Esophagus squamous epithelium (tissue), 4 donors: ENCODE measurements around the gene TRIM65.

Experiments used
- CTCF ChIP-seq, 6 experiments: fragments of 450-650 bp in 4 of 6; fragments of 200-600 bp in 2 of 6; sonication (generic) in 2 of 6; IDR thresholded peaks; one replicate each; pipeline ENCODE4 v1.5.1; 2016 to 2019; ENCODE audit warnings: antibody characterized with exemption in 6 of 6, mild to moderate bottlenecking in 4 of 6, moderate library complexity in 4 of 6
- POLR2A ChIP-seq, 4 donors: fragments of 450-650 bp; IDR thresholded peaks; one replicate each; pipeline ENCODE4 v1.6.1; 2017; ENCODE audit warnings: antibody characterized with exemption in 4 of 4, mild to moderate bottlenecking in 4 of 4, moderate library complexity in 3 of 4

- no peak for TF ChIP-seq CTCF (IDR thresholded peaks at IDR 0.05)
- no peak for TF ChIP-seq POLR2A (IDR thresholded peaks at IDR 0.05)
These were observed 29.7 kb upstream of the TRIM65 start for GRCh38 chr17:75926456-75926855.
